ENCODE results near the gene ZBTB11.

DNA sequence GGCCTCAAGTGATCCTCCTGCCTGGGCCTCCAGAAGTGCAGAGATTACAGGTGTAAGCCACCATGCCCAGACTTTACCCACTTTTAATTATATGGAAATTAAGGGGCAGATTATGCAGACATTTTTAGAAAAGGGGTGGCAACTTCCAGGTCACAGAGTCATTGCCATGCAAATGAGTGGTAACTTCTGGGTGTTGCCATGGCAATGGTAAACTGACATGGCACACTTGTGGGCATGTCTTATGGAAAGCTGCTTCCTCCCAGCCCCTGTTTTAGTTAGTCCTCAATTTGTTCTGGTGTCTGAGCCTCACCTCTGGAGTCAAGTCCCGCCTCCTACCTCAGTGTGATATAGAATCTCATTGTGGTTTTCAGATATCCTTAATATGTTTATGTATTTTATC lies 53.3 kb downstream of the ZBTB11 start:
- TF ChIP-seq TAF15 (IDR thresholded peaks at IDR 0.05; ENCODE audit: low read depth, low read length, poor library complexity, severe bottlenecking) (no peak), POLR2A (IDR thresholded peaks at IDR 0.05; ENCODE audit: insufficient read depth in 1 of 2, low read depth in 2 of 2, low read length in 2 of 2) (no peak), SUZ12 (IDR thresholded peaks at IDR 0.05; ENCODE audit: low read depth, low read length) (no peak), DNMT1 (CRISPR knock-in tag; IDR thresholded peaks at IDR 0.05) (no peak), MTF1 (CRISPR knock-in tag; IDR thresholded peaks at IDR 0.05) (no peak), SMC3 (IDR thresholded peaks at IDR 0.05; ENCODE audit: low read length) (no peak), DR1 (CRISPR knock-in tag; IDR thresholded peaks at IDR 0.05) (no peak), SYNCRIP (IDR thresholded peaks at IDR 0.05; ENCODE audit: insufficient read depth, low read depth, low read length) (no peak), HNF4G (IDR thresholded peaks at IDR 0.05; ENCODE audit: borderline replicate concordance, low read depth, low read length) (no peak), HNF4G (CRISPR knock-in tag; IDR thresholded peaks at IDR 0.05; ENCODE audit: borderline replicate concordance, low read depth) (no peak), SSRP1 (CRISPR knock-in tag; IDR thresholded peaks at IDR 0.05) (no peak), ZNF225 (CRISPR knock-in tag; IDR thresholded peaks at IDR 0.05) (no peak)
- TF ChIP-seq, protein P1, sequence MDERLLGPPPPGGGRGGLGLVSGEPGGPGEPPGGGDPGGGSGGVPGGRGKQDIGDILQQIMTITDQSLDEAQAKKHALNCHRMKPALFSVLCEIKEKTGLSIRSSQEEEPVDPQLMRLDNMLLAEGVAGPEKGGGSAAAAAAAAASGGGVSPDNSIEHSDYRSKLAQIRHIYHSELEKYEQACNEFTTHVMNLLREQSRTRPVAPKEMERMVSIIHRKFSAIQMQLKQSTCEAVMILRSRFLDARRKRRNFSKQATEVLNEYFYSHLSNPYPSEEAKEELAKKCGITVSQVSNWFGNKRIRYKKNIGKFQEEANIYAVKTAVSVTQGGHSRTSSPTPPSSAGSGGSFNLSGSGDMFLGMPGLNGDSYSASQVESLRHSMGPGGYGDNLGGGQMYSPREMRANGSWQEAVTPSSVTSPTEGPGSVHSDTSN (CRISPR knock-in tag; IDR thresholded peaks at IDR 0.05), result no peak
- TF ChIP-seq, protein P2, sequence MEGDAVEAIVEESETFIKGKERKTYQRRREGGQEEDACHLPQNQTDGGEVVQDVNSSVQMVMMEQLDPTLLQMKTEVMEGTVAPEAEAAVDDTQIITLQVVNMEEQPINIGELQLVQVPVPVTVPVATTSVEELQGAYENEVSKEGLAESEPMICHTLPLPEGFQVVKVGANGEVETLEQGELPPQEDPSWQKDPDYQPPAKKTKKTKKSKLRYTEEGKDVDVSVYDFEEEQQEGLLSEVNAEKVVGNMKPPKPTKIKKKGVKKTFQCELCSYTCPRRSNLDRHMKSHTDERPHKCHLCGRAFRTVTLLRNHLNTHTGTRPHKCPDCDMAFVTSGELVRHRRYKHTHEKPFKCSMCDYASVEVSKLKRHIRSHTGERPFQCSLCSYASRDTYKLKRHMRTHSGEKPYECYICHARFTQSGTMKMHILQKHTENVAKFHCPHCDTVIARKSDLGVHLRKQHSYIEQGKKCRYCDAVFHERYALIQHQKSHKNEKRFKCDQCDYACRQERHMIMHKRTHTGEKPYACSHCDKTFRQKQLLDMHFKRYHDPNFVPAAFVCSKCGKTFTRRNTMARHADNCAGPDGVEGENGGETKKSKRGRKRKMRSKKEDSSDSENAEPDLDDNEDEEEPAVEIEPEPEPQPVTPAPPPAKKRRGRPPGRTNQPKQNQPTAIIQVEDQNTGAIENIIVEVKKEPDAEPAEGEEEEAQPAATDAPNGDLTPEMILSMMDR (CRISPR knock-in tag; IDR thresholded peaks at IDR 0.05), result no peak
- TF ChIP-seq, protein P3, sequence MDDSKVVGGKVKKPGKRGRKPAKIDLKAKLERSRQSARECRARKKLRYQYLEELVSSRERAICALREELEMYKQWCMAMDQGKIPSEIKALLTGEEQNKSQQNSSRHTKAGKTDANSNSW (CRISPR knock-in tag; IDR thresholded peaks at IDR 0.05; ENCODE audit: borderline replicate concordance), result no peak

Measured in HepG2 (cell line).